ENCODE data around the gene RNF121.

DNA sequence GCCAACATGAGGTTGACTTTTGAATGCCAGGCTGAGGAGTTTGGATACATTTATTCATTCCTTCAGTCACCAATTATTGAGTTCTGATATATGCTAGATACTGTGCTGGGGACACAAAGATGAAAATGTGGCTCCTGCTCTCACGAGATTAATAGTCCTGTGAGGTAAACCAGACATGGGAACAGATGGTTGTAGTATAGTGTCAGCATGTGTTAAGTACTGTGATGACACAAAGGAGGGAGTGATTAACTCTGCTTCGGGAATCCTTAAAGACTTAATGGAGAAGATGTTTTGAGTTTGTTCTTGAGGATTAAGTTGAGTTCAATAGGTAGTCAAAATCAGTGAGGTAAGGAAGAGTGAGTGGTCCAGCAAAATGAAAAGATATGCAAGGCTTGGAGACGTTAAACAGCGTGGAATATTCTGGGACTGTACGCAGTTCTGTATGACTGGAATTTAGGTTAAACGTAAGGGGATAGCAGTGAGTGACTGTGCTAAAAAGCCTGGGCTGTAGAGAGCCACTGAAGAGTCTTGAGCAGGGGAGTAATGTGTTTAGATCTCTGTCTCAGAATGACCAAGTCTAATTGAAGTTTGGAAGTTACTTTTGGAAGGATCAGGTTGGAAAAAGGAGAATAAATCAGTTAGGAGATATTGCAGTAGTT is 11.8 kb downstream of the RNF121 start:
- TF ChIP-seq SIN3A (conservative IDR thresholded peaks at IDR 0.05 in 1 of 2, IDR thresholded peaks at IDR 0.05 in 1 of 2; ENCODE audit: low read depth in 1 of 2, low read length in 2 of 2) (no peak), ASH2L (IDR thresholded peaks at IDR 0.05; ENCODE audit: low read length) (no peak), SUZ12 (IDR thresholded peaks at IDR 0.05; ENCODE audit: low read length) (no peak), GTF2F1 (IDR thresholded peaks at IDR 0.05; ENCODE audit: borderline replicate concordance, low read depth, low read length) (no peak), POLR2A (IDR thresholded peaks at IDR 0.05; ENCODE audit: control extremely low read depth in 1 of 2, low read depth in 2 of 2, low read length in 2 of 2) (no peak), EP300 (IDR thresholded peaks at IDR 0.05; ENCODE audit: borderline replicate concordance in 1 of 2, low read depth in 2 of 2, low read length in 2 of 2) (no peak)
- TF ChIP-seq, protein P1, sequence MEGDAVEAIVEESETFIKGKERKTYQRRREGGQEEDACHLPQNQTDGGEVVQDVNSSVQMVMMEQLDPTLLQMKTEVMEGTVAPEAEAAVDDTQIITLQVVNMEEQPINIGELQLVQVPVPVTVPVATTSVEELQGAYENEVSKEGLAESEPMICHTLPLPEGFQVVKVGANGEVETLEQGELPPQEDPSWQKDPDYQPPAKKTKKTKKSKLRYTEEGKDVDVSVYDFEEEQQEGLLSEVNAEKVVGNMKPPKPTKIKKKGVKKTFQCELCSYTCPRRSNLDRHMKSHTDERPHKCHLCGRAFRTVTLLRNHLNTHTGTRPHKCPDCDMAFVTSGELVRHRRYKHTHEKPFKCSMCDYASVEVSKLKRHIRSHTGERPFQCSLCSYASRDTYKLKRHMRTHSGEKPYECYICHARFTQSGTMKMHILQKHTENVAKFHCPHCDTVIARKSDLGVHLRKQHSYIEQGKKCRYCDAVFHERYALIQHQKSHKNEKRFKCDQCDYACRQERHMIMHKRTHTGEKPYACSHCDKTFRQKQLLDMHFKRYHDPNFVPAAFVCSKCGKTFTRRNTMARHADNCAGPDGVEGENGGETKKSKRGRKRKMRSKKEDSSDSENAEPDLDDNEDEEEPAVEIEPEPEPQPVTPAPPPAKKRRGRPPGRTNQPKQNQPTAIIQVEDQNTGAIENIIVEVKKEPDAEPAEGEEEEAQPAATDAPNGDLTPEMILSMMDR (IDR thresholded peaks at IDR 0.05; ENCODE audit: control extremely low read depth in 1 of 3, insufficient read depth in 1 of 3, low read depth in 1 of 3, low read length in 3 of 3), result no peak

Measured in H1 (cell line).